GF-D8 (cell line): ENCODE measurements around the gene TMEM181.
"Not testable (repeated sequence)": the region's sequence is repeated elsewhere in the genome, so short reads cannot be mapped to it uniquely, and the experiment has no call there.

ENCODE experiments used
- DNase-seq: peaks from one replicate; lab custom pipeline; 2025; lab: John Stamatoyannopoulos, UW

TMEM181 gene, protein sequence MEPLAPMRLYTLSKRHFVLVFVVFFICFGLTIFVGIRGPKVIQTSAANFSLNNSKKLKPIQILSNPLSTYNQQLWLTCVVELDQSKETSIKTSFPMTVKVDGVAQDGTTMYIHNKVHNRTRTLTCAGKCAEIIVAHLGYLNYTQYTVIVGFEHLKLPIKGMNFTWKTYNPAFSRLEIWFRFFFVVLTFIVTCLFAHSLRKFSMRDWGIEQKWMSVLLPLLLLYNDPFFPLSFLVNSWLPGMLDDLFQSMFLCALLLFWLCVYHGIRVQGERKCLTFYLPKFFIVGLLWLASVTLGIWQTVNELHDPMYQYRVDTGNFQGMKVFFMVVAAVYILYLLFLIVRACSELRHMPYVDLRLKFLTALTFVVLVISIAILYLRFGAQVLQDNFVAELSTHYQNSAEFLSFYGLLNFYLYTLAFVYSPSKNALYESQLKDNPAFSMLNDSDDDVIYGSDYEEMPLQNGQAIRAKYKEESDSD

DNA sequence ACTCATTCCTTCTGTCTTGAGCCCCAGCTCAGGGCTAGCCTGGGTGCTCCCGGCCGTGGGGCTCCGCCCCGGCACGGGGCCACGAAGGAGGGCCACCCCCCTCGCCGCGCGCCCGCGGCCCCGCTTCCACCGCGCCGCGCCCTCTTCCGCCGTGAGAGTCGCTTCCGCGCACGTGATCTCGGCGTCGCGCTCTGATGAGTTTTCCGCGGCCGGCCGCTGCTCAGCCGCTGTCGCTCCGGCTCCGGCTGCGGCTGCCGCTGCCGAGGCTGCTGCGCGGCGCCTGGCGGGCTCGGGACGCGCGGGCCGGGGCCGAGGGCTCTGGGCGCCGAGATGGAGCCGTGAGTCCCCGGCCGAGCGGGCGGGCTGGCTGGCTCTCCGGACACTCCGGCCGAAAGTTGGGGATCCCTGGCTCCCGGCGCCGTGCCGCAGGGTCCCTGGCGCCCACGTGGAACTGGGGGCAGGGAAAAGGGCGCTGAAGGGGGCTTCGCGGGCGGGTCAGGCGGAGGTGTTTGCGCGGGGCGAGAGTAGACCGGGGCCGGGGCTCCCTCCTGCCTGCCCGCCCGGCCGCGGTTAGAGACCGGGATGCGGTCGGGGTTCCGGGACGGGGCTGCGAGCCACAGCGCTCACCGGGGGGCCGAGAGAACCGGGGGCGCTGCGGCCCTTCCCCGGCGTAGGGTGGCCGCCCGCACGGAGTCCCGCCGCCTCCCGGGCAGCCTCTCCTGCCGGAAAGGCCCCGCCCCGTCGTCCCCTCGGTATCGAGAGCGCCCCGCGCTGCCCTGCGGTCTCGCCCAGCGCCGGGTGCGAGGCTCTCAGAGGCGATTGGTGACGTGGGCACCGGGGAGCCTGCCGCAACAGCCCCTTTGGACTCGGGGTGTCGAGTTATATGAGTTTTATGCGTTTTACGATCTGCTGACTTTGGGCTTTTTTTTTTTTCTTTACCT lies at the start of gene TMEM181:
Gene TMEM181, plus strand, starts transcription at position 197 of the 941 bp plus-strand sequence. Its CDS starts 134 bp downstream, at position 331.
- peak; percentile 58 for DNase-seq

DNA sequence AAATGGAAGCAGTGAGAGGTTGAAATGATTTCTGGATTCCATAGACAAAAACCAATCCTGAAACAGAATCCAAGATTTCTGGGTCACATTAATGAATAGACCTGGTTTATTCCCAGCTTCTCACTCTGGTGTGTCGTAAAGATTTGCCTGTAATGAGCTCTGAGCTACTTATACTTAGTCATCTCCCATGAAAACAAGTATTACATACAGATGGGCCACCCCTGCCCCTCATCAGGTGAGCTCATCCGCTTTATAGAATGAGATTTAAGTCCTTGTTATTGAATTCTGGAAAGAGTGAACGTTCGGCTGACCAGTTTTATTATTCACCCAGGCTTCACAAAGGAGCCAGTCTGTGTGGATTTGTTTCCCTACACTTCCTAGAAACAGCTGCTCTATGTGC lies 47.1 kb upstream of the TMEM181 start:
- no peak for DNase-seq

DNA sequence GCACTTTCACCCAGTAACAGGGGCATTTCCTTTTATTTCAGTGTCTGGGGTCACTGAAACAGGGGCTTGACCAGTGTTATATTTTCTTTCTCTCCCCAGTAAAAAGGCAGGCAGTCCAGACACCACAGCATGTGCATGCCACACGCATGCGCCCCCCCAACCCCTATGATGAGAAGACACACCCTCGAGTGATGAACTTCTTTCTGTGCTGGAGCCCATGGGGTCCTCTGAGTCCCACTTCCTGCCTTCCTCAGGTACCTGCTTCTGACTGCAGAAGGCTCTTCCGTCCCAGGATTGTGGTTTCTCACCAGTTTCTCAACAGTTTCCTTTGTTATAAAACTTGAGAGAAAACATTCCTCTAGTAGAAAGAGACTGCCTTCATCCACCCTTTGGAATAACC lies 45.7 kb upstream of the TMEM181 start:
- no peak for DNase-seq

DNA sequence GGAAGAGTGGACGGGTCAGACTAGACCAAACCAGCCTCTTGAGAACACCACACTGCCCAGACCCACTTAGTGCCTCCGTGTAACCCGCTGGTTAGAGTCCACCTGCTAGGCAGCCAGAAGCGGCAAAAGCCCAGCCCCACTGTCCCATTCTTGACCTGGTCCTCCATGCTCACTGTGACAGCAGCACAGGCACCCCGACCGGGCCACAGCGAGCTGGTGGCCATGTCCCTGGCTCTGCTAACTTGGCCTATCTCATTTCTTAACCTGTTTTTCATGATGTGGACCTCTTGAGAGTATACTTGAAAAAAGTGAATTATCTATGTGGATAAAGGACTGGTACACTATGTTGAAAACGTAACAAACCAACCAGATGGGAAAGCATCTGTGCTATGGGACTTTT lies 44.9 kb upstream of the TMEM181 start:
- DNase-seq: no peak

DNA sequence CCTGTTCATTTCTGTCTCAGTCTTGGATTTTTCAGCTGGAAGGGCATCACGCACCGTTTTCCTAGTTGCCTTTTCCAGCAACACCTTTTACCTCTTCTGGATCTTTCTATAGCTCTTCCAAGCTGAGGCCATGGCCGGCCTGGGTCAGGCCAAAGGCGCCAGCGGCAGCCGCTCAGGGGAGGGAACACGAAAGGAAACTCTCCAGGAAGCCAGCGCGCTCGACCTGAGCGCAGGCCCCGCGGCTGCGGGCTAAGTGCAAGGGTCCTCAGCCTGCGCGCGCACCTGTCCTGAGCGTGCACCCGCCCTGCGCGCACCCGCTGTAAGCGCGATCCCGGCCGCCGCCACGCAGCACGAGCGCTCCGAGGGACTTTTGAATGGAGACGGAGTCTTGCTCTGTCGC lies 43.8 kb upstream of the TMEM181 start:
- DNase-seq: no peak

DNA sequence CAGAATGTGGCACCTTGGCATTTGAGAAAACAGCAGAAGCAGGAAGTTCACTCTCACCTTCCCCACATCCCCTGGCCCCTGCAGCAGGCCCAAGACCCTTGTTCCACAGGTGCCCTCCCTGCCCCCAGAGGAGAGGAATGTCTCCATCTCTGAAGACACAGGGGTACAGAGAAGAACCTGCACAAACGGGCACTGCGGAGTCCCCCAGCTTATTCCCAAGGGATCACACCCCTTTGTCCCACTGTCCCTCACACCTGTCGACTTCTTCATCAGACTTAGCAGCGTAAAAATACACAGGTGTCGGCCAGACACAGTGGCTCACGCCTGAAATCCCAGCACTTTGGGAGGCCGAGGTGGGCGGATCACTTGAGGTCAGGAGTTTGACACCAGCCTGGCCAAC lies 42.9 kb upstream of the TMEM181 start:
- no peak for DNase-seq

DNA sequence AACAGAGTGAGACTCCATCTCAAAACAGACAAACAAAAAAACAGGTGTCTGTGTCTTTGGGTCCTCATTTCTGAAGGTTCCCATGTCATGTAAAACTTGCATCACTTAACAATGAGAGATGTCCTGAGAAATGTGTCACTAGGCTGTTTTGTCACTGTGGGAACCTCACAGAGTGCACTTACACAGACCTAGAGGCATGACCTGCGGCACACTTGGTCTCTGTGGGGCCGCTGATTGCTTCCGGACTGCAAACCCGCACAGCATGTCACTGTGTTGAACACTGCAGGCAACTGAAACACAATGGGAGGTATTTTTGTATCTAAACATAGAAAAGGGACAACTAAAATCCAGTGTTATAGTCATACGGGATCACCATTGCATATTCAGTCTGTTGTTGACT lies 42.3 kb upstream of the TMEM181 start:
- no peak for DNase-seq

DNA sequence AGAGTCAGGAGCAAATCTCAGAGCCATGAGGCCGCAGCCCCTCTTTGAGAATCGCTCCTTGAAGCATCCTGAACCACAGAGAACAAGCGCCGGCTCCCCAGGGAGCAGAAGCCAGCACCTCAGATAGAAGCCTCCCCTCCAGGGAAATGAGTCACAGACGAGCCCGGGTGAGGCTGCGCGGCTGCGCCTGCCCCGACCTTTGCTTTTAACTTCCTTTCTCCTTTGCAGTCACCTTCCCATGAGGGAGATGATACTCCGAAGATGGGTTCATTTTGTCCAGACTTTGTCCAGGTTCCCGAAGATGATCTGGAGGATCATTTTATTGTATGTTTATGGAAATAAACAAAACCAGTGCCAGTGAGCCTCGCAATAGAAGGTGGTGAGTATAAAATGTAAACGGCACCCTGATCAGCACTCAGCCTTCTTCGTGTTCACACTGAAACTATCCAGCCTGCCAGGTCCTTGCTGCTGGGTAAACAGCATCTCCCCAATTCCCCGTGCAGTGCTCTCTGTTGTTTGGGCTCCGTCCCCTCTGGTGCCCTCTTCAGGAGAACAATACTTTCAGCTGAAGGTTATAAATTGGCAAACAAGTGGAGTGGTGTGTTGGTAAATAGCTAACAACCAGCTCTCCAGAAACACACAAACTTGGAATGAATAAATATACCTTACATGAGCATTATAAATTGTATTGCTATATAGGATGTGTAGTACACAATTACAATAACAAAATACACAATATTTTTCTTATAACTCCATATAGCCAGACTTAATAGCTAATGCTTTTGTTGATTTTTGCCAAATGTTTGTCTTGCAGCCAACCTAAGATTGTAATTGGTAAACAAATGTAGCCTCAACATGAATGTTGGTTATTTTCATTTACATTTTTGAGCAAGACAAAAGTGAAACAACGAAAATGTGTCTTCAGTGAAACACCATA lies 41.4 kb upstream of the TMEM181 start:
- peak; percentile 3 for DNase-seq

DNA sequence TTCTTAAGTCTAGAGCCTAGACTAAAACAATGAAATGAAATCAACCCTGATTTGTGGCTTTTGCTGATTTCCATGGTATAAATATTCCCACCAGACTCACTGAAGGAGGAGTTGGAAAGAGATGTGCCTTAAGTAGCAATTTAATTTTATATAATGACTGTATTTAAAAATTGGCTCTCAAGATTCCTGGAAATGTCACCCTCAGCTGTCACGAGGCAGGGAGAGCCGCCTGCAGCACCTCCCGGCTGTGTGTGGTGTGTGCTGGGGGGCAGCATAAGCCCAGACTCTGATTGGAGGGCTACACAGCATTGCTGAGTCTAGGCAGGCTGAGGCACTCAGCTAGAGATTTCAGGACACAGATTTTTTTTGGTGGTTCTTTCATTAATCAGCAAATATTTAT lies 40.6 kb upstream of the TMEM181 start:
- DNase-seq: no peak

DNA sequence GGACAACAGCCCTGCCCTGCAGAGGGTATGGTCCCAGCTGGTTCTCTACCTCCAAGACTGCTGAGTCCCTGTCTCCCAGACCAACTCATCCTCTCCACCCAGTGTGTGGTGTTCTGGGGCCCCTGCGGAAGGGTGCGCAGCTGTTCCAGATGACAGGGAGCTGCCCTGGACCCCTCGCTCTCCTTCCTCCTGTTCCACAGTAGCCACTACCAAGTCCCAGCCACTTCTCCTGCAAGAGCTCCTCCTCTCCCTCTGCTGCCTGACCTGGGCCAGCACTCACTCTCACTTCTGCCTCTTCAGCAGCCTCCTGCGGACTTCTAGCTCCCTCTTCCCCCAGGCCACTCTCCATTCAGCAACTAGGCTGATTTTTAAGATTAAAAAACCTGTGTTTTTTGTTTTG lies 40.1 kb upstream of the TMEM181 start:
- no peak for DNase-seq

DNA sequence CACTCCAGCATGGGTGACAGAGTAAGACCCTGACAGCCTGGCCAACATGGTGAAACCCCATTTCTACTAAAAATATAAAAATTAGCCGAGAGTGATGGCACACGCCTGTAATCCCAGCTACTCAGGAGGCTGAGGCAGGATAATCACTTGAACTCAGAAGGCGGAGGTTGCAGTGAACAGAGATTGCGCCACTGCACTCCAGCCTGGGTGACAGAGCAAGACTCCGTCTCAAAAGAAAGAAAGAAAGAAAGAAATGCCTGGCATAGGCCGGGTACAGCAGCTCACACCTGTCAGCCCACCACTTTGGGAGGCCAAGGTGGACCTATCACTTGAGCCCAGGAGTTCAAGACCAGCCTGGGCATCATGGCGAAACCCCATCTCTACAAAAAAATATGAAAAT lies 38.9 kb upstream of the TMEM181 start:
- not testable (repeated sequence) for DNase-seq

DNA sequence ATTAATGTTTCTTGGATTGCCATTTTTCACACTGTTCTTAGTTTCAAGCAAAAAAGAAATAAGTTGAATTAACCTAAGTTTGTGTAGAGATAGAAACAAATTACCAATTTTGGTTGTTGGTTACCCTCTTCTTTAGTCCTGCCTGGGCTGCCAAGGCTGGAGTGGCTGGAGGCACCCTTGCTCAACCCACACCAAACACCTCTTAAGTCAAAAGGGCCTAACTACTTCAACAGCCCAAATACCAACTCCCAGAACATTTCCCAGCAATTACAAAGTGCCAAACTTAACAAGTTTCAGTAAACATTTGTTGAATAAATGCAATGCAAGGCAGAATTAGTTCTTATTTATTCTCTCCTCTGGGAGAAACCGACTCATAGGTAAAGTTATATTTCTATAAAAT lies 38.1 kb upstream of the TMEM181 start:
- DNase-seq: no peak

DNA sequence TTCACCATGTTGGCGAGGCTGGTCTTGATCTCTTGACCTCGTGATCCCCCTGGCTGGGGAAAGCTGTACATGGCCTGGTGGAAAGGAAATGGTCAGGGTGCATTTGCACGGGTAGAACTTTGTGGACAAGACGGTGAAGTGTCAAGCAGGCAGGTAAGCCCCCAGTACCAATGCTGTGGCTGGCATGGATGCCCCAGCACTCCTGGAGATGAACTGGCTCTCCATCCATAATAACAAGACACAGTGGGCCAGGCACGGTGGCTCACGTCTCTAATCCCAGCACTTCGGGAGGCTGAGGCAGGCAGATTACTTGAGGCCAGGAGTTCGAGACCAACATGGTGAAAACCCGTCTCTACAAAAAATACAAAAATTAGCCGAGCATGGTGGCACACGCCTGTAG lies 37.3 kb upstream of the TMEM181 start:
- no peak for DNase-seq

DNA sequence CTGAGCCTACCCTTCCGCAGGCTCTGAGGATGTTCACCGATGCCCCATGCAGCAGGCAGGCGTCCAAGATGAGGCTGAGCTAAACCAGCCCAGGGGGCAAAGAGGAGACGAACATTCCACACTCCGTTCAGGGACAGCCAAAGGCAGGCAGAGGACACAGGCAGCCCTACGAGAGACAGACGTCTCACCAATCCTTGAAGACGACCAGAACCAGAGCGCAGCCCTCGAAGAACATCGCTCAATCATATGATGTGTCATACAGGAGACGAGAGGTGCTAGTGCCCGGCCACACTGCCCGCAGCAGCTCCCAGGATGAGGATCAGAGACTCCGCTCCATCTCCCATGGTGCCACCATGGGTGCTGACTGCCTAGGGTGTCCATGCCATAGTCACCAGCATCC lies 35.6 kb upstream of the TMEM181 start:
- DNase-seq: no peak

DNA sequence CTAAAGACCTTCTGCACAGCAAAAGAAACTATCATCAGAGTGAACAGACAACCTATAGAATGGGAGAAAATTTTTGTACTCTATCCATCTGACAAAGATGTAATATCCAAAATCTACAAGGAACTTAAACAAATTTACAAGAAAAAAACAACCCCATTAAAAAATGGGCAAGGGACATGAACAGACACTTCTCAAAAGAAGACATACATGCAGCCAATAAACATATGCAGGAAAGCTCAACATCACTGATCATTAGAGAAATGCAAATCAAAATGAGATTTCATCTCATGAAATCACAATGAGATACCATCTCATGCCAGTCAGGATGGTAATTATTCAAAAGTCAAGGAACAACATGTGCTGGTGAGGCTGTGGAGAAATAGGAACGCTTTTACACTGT lies 32.0 kb upstream of the TMEM181 start:
- not testable (repeated sequence) for DNase-seq

DNA sequence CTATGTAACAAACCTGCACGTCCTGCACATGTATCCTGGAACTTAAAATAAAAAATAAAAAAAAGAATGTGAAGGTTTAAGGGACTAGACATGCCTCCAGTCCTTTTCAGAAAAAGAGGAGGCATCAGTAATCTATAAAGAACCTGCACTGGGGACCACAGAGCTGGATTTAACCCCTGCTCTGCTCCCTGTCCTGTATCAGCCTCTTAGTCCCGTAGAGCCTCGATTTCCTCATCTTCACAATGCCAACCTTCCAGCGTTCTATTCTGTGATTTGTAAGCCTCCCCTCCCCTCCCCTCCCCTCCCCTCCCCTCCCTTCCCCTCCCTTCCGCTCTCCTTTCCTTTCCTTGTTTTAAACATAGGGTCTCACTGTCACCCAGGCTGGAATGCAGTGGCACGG lies 31.1 kb upstream of the TMEM181 start:
- no peak for DNase-seq

DNA sequence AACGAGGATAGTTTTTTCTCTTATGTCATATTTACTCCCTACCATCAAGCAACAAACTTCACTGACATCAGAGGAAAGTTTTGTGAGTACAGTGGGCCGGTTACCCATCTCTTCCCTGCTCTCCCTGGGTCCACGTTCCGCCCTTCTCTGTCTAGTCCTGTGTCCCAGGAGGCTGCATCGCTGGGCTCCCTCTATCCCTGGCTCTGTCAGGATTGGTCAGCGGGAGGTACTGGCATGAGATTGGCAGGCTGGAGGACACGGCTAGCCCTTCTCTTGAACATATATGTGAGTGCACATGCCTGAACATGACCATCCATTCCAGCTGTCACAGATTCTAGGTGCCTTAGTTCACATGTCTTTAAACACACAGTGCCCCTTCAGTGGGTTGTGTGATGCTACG lies 30.3 kb upstream of the TMEM181 start:
- DNase-seq: no peak

DNA sequence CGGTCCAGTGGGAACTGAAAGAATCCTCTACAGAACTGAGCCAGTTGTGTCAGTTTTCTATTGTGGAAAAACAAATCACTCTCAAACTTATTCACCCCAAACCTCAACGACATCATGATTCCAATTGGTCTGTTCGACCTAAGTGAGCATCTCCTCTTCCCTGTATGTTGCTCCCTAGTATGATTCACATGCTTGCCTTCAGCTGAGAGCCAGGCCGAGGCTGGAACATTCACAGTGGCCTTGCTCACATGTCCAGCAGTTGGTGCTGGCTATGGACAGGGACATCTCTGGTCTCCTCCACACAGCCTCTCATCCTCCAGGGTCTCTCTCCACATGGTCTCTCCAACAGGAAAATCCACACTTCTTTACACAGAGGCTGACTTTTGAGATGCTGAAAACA lies 28.3 kb upstream of the TMEM181 start:
- DNase-seq: no peak

DNA sequence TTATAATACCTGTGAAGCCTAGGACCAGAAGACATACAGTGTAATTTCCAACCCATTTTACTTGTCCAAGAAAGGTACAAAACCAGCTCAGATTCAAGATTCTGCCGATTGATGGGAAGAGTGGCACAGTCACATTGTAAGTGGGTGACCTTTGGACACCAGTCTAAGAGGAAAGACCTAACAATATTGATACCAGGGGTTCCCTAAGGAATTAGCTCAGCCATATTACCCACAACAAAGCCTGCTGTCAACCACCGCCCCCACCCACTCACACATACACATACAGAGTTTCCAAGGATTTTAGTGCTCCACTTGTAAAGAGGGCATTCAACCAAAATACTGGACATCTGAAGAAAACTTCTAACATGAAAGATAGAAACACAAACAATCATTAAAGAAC lies 27.9 kb upstream of the TMEM181 start:
- no peak for DNase-seq

DNA sequence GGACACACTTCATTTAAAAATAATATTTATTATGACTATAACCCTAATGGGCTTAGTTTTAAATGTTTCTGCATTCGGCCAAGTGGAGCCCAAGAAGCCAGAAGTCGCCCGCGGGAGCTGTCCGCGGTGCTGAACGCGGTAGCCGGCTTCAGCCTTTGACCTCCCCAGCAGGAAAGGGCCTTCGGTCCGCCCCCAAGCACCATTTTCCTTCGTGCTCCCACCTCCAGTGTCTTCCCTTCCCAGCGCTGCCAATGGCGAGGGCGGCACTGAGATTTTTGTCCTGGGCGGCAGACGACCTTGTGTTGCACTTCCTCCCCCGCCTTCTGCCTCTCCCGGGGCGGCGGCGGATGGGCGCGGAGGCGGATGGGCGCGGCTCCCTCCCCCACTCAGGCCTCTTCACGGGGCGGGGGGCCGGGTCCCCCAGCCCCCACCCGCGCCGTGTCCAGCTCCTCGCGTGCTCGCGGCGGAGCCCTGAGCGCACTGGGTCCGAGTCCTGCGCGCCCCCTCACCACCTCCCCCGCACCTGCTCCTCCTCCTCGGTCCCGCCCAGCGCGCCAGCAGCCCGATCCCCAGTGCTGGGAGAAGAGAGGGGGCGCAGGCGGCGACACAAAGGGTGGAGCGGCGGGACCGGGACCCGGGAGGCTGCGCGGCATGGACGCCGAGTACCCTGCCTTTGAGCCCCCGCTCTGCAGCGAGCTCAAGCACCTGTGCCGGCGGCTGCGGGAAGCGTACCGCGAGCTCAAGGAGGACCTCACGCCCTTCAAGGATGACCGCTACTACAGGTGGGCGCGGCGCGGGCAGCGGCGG lies 23.6 kb upstream of the TMEM181 start:
- no peak for DNase-seq
